NCI-H2227 treated with DMSO at 0.1 percent for 48 hours (cell line): ENCODE data around the gene NT5C1A.

ENCODE experiments used
- DNase-seq: peaks from one replicate; lab custom pipeline; 2025; lab: John Stamatoyannopoulos, UW

The NT5C1A gene

DNA sequence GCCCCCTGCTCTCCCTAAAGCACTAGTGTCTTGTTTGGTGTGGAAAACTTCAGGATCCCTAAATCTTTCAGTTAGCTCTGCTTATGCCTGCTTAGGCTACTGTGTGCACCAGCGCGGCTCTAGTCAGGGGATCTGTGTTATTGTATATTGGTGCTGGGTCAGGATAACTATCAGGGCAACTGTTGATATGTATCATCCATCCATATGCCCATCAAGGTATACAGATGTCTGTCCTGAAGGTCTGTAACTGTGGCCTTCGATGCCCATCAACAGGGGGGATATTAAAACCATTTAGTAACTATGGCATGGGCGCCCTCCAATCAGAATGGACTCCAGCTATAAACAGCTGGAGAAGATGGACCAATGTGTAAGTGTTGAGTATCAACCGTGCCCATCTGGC is 12.4 kb downstream of the NT5C1A start:
- DNase-seq = no peak

DNA sequence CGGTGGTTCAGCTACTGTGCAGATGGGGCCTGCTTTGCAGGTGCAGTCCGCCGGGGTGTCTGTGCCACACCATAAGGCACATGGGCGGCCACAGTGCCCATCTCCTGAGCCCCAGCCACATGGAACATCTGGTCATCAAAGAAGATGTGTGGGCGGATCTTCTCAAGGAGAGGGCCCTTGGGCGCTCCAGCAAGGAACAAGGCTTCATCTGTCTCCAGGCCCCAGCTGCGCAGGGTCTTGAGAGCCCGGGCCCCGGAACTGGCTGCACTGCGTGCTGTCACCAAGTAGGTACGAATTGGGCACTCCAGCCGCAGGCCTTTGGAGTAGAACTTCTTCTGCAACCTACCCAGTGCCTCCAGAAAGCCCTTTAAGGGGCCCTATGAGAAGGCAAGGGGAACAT is 12.8 kb downstream of the NT5C1A start:
- no peak for DNase-seq

DNA sequence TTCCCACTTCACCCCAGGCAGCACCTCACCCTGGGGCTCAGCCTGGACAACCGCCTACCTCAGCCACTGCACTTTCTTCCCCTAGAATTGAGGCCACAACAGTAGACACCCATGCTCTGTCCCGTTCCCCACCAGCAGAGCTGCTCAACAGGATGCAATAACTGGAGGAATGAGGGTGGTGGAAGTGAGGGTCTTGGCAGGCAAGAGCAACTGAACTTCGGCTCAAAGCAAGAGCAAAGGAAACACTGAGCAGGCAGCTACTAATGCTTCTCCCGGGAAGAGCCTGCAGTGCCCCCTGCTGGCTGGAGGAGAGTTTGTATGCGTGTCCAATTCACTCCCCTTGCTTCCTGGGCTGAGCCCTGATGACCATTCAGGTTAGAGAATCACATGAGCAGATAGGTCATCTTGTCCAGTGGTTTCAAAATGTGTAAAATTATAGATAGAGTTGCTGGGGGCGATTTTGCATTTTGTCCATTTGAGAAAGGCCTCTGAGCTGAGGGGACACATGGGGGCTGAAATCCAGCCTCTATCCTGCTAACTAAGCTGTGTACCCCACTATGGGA is 13.9 kb downstream of the NT5C1A start:
- peak; percentile 37 for DNase-seq

DNA sequence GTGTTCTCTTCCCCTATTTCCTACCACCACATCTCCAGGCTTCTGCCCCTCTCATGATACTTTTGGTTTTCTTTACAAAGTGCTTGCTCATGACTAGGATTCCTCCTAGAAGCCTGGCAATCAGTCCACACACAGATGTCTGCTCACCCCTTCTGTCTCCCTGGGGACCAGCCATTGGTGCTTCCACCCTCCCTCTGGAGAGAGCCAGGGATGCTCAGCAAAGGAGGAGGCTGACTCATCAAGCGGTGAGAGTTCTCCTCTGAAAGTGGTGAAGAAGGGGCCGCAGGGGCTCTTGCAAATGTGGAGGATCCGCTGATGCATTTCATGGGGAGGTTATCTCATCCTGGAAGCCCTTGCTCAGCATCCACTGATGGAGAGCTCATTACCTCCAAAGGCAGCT is 14.5 kb downstream of the NT5C1A start:
- no peak for DNase-seq

DNA sequence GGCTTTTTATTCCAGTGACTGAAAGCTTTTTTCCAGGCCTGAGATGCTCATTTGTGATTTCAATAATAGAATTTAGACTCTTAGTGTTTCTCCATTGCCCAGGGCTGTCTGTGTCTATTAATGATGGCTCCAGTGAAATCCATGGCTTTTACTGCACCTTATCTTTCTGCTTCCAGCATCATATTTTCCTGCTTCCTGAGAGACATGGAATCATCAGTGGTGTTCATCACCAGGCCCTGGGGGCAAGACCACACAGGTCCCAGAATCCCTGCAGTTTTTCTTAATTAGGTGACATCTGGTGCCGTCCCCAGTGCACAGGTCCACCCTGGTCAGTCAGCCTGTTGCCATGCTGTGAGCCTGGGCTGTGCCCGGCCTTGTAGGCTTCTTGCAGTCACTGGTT is 15.5 kb downstream of the NT5C1A start:
- no peak for DNase-seq

DNA sequence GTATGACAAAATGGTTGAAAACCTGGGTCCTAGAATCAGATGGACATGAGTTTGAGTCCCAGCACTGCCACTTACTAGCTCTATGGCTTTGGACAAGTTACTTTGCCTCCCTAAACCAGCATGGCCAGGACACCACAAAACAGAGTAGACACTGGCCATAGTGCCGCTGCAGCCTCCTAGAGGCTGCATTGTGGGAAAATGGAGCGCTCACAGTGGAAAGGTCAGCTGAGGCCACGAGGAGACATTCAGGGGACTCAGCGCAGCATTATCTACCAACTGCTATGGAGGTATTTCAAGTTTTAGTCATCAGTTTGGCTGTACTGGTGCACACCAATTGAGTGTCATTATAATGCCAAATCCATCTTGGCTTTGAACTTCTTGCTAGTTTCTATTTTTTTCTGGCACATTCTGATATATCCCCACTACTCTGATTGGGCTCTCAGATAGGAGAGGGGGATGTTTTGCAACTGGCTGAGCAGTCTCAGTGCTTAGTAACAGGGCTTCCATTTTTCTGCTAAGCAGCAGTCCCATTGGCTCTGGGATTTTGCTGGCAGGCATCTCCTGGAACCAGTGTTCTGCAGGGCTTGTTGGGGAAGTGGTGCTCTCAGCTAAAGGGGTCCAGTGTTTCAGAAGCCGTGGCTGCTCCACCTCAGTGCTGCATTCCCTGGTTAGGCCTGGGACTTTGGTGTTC is 16.2 kb downstream of the NT5C1A start:
- DNase-seq = no peak

DNA sequence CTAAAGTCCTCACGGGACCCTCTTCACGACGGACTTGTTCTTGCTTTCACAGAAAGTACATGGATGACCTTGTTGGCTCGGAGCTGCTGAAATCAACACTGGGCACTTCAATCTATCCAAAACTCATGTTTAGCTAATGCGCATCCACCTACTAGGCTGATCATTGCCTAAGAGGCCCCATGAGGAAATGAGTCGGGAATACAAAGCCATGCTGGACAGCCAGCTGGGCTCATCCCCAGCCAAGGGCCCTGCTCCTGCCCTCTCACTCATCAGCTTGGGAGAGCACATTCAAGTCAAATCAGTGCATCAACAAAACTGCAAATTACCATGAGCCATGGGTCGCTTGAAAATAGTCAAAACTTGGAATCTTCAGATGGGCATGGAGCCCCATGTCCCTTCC is 17.6 kb downstream of the NT5C1A start:
- DNase-seq = no peak

DNA sequence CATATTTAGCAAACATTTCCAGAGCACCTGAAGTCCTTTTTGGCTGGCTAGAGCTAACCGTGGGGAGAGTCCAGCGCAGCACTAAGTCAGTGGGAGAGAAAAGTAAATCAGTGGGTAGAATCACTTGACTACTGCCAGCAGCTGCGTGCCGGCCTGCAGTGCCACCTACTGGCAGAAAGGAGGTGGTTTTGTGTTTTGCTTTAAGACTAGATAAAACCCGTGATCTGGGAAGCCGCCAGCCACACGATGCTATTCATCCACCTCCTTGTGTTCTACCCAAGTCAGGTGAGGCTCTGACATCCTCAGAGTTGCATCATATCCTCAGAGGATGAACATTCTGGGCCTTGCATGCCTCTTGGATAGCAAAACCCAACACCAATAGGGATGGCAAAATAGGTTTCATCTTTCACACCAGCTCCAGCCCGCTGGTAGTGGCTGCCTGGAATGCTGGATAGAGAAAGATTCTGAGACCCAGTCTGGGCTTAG is 18.3 kb downstream of the NT5C1A start:
- peak; percentile 85 for DNase-seq

DNA sequence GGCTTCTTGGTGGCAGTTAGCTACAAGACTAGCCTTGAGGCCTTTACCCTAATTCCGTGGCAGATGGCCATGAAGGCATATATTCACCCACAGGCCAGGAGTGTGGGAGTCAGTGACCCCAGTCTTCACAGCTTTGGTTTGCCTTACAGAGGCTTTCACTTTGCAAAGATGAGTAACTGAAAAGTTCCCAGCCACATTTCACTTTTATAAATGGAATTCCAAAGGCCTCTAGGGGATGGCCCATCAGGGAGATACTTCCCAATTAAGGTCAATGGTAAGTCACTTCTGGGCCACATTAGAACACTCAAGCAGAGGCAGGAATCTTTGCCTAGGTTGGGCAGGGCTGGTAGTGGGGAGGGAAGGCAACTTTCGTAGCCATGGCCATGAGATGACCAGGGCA is 19.4 kb downstream of the NT5C1A start:
- no peak for DNase-seq

DNA sequence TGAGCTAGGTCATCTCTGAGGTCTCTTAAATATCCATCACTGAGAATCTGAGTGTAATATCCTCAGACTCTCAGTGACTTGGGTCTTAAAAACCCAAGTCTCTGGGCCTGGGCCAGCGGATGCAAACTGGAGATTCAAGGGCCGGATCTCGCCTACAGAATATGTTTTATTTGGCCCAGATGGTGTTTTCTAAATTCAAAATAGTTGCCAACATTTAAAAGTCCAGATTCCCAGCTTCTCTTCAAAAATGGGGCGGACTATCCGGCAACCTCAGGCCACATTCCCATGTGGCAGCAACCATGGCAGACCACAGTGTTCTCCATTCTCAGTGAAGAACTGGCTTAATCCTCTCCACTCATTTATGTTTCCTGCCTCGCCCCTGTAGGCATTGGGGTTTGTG is 19.8 kb downstream of the NT5C1A start:
- no peak for DNase-seq

DNA sequence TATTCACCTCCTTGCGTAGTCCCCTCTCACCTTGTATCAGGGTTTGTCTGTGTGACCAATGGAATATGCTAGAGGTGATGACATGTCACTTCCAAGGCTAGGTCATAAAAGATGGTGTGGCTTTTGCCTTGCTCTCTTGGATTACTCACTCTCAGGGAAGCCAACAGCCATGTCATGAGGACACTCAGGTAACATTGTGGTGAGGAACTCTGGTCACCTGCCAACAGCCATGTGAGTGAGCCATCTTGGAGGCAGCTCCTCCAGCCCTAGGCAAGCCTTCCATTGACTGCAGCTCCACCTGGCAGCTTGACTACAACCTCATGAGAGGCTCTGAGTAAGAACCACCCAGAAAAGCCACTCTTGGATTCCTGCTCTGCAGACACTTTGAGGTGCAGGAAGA is 21.5 kb downstream of the NT5C1A start:
- no peak for DNase-seq

DNA sequence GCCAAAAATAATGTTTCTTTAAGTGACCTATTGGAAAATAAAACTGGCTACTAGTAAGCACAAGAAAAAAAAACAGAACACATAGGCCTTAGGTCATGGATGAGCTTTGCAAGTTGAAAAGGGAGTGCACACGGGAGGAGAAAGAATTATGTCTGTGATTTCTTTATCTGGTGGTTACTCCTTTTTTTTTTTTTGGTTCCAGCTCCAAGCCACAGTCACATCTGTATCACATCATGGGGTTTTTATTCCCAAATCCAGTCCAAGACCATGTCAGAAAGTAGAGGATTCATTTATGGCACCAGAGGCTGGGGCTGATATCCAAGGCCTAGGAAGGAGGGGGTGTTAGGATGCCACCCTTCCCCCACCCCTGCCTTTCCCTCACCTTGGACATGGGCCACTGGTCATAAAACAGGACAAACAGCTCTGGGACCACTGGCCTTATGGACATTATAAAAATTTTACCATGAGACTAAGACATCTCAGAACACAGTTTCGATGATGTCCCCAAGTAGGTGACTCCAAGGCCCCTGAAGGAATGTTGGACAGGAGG is 22.2 kb downstream of the NT5C1A start:
- DNase-seq = no peak

DNA sequence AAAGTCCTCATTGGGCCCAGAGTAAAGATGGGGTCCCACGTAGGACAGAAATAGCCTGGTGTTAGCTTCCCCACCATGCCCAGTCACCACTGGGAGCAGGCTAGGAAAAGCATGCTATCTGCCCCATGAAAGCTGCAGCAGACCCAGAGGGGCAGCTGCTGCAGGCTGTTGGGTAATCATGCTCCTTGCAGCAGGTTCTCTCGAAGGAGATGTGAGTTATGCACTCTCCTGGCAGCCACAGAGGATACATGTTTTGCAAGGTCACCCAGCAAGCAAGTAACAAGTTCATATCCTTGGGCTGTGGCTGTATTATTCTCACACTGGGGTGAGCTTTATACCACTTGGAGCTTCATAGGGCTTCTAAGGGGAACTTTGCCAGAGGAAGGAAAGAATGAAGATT is 23.4 kb downstream of the NT5C1A start:
- no peak for DNase-seq

DNA sequence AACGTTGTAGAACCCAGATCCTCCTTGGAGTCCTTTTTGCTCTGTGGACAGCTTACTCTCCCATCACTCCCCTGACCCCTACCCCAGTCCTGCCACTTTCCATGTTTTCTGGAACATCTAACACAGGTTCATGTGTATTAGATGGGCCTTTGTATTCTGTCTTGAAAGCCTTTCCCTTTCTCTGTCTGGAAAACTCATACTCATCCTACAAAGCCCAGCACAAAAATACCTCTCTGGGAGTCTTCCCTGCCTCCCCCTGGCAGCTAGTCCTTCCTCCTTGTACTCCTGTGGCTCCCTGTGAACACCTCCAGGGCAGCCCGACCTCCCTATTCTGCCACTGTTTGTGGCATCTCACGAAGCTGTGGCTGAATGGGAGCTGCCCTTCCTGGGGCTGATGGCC is 24.7 kb downstream of the NT5C1A start:
- no peak for DNase-seq

DNA sequence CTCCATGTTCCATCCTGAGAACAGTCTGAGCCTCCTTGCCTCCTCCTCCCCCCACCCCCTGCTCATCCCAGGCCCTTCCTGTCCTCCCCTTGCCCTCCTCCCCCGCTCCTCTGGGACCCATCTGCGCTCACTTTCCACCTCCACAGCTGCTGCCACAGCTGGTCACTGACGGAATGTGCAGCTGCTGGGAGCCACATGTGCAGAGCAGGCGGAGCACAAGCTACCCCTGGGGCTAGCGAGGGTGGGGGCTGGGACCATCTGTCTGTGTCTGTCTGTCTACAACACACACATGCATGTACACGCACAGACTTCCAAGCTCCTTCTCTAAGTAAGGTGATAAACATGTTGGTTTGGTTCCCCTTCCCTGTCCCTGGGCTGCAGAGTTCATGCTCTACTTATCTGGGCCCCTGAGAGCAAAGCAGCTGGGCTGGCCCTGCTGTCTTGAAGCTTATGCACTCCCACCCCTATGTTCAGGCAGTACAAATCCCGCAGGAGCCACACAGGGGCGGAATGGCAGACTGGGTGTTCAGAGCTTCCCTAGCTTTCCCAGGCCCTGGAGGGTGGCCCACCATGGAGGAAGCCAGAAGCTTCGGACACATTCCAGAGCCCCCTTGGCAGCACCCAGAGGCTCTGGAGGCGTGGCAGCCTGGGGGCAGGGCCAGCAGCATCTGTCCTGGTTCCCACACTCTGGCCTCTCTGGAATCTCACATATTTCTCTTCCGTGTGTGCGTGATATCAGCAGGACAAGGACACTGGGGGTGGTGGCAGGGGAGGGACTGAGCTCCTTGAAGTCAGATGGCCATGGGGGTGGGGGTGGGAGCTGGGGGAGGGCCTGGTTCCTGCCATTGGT is 25.4 kb downstream of the NT5C1A start:
- DNase-seq = peak; percentile 31

DNA sequence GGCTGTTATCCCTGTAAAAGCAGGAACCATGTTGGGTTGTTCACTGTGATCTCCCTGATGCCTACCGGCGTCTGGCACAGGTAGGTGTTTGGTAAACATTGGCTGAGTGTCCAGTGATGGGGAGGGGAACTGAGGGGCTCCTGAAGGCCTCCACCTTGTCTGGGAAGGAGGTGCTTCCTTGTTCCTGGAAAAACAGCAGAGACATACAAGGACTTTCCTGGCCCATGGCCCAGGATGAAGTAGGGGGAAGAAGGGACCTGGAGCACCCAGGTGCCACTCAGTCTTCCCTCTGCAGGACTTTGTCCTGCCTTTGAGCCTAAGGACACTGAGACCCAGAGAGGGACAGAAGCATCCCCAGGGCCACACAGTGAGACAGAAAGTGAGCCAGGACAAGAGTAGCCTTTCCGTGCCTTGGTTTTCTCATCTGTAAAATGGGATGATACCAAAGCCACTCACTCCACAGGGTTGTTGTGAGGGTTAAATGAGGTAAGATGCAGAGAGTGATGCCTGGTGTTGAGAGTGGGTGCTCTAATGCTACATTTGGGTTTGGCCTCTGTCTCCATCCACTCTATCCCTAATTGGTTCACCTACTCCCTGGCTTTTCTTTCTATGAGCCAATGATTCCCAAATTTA is 26.4 kb downstream of the NT5C1A start:
- no peak for DNase-seq

DNA sequence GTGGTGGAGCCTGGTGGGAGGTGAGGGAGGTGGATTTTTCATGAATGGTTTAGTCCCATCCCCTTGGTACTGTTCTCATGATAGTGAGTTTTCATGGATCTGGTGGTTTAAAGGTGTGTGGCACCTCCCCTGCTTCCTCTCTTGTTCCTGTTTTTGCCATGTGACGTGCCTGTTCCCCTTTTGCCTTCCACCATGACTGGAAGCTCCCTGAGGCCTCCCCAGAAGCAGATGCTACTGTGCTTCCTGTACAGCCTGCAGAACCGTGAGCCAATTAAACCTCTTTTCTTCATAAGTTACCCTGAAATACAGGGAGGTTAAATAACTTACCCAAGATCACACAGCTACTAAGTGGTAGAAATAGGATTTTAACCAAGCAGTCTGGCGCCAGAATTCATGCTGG is 28.2 kb downstream of the NT5C1A start:
- no peak for DNase-seq

DNA sequence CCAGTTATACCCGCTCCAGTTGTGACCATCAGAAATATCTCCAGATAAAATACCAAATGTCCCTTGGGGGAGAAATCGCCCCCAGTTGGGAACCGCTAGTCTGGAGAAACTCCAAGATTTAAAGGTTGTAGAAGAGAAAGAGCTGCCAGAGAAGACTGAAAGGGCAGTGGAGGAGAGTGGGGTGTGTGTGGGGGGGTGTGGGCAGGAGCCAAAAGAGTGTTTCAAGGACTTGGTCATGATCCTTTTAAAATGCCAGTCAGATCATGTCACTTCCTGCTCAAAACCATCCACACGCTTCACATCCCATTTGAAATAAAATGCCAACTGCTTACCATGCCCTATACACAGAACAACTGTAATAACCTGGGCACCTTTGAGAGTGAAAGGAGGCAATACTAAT is 29.1 kb downstream of the NT5C1A start:
- DNase-seq = no peak

DNA sequence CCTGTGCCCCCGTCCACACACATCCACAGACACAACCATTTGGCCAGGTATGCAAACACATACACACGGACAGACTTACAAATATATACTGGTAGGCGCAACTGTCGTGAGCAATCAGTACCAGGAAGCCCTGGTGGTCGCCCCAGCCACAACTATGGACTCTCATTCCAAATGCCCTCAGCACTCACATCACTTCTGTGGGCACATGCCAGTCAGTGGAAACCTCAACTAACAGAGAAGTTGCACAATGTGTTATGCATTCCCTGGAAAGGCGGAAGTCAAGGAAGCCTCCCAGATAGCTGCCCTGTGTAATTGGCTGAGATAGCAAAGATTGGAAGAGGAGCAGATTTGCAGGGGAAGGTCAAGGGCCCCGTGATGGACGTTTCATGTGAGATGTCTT is 31.0 kb downstream of the NT5C1A start:
- no peak for DNase-seq

DNA sequence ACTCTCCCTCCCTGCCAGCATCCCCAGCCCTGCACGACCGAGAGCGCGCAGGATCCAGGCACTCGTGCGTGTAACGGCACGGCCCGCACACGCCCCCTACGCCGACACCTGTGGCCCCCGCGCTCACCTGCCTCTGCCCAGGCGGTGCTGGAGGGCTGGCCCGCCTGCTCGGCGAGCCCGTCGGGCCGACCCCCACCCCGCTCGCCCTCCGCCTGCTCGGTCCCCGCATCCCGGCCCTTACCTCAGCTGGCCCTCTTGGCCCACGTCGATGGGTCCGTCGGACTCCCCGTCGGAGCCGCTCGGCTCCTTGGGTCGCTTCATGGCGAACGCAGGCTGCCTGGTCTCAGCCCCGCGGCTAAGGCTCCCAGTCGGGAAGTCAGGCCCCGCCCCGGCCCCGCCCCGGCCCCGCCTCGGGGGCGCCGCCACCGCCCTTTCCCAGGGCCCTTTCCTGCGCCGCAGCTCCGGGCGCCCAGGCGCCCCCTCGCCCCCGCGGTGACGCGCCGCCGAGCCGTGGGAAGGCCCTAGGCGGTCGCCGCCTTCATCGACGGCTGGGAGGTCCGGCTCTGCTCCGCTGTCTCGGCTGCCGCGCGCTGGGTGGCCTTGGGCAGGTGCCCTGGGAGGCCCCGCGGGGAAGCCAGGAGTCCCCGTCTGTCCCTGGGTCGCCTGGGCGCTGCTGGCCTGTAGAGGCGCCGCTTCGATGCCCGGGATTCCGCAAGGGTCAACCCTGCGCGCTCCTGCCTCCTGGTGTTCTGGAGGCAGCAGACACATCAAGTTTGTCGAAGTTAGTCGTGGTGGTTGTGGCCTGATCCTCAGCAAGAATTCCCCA is 32.4 kb downstream of the NT5C1A start, which contains the start of gene HEYL:
HEYL (minus strand) TSS at position 339 of the 826 bp plus-strand sequence; CDS start at position 321, 18 bp downstream.
- no peak for DNase-seq

DNA sequence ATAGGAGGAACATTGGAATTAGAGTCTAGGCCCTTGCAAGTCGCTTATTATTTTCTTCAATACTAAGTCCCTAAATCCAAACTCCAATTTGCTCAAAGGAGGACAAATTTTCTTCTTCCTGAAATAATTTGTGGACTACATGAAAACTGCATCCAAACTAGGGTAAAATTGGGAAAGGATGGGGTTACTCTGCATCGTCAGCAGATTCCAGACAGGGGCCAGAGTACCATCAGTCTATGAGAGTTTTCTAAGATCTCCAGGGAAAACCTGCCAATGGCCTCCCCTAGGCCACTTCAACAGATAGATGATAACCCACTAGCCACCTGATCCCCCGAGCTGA is 33.0 kb downstream of the NT5C1A start:
- DNase-seq = no peak
